K562 (cell line): Measurements from ENCODE around the gene MADCAM1. TPM values are rescaled to one million over a fixed set of nuclear protein-coding genes. Genes with fewer than 3 reads are reported as not detected.

Experiments
- ATAC-seq: fragments of 200-7000 bp; cut with Tn5 transposase; 3 replicates; pipeline ENCODE4 v1.9.1; 2020; ENCODE audit warnings: moderate library complexity
- BruUV-seq: library from RNA; stranded (reverse); fragments of 400-500 nt; replicated peaks from 2 replicates; lab custom pipeline; 2021; lab: Mats Ljungman, UMichigan
- CTCF ChIA-PET: fragments of 300-600 bp; formaldehyde crosslinking; extraction: SDS; loops from one replicate; lab custom pipeline; 2021; ENCODE audit warnings: low intra/inter-chr PET ratio; lab: Yijun Ruan, JAX
- POLR2A ChIA-PET: fragments of 300-600, 350-650 bp; sonication (Branson Sonifier 250); formaldehyde crosslinking; extraction: SDS; loops from one replicate; lab custom pipeline; 2021; ENCODE audit warnings: antibody characterized with exemption, inconsistent platforms; lab: Yijun Ruan, JAX
- DNase-seq, 4 experiments: peaks; one replicate each; pipeline versions ENCODE4 v3.0.0 to v3.0.0-alpha.2; 2011 to 2018; ENCODE audit warnings: low spot score in 3 of 4, mixed read lengths in 3 of 4; ENCODE audit errors: extremely low read depth in 1 of 4
- FAIRE-seq: peaks from 2 replicates; lab custom pipeline; 2011; peaks lifted over from hg19 to GRCh38; lab: Jason Lieb, UNC
- H2AFZ ChIP-seq: 2 replicates; pipeline ENCODE4 v1.6.0; 2011; ENCODE audit warnings: low read depth, low read length, control low read depth, inconsistent platforms
- H3K27ac ChIP-seq: fragments of 200-600 bp; 3 replicates; pipeline ENCODE4 v1.8.0; 2011; ENCODE audit warnings: low read depth, mild to moderate bottlenecking, control low read depth, inconsistent platforms, low read length, moderate library complexity, mixed read lengths; ENCODE audit errors: extremely low read depth
- H3K27me3 ChIP-seq, 2 experiments: fragments of 300-600 bp in 1 of 2; 2 replicates in 1 of 2; 3 replicates in 1 of 2; pipeline versions ENCODE4 v1.6.0 to v1.8.0; 2011; ENCODE audit warnings: inconsistent platforms in 2 of 2, low read length in 2 of 2, mild to moderate bottlenecking in 1 of 2, mixed read lengths in 1 of 2, moderate library complexity in 1 of 2; ENCODE audit not compliant: control insufficient read depth in 2 of 2, insufficient read depth in 2 of 2
- H3K36me3 ChIP-seq: fragments of 300-600 bp; 3 replicates; pipeline ENCODE4 v1.8.0; 2011; ENCODE audit warnings: mild to moderate bottlenecking, low read length, inconsistent platforms; ENCODE audit not compliant: control insufficient read depth, insufficient read depth
- H3K4me1 ChIP-seq, 2 experiments: fragments of 200-600 bp in 1 of 2; replicated peaks in 1 of 2; 2 replicates in 1 of 2; 3 replicates in 1 of 2; pipeline versions ENCODE4 v1.5.1 to v1.8.0; 2011; ENCODE audit warnings: inconsistent platforms in 2 of 2, low read length in 2 of 2, mild to moderate bottlenecking in 1 of 2, mixed read lengths in 1 of 2, moderate library complexity in 1 of 2; ENCODE audit not compliant: control insufficient read depth in 2 of 2, insufficient read depth in 2 of 2
- H3K4me2 ChIP-seq: 2 replicates; pipeline ENCODE4 v1.6.1; 2011; ENCODE audit warnings: low read length, control low read depth, inconsistent platforms, mixed read lengths; ENCODE audit not compliant: insufficient read depth
- H3K4me3 ChIP-seq: fragments of 200-600 bp; sonication (generic), shearing (Covaris generic); 2 replicates; pipeline ENCODE4 v1.5.1; 2016; ENCODE audit warnings: control low read depth, inconsistent platforms
- H3K79me2 ChIP-seq: fragments of 200-600 bp; 3 replicates; pipeline ENCODE4 v1.8.0; 2011; ENCODE audit warnings: low read length, inconsistent platforms; ENCODE audit not compliant: control insufficient read depth, insufficient read depth
- H3K9ac ChIP-seq, 2 experiments: 2 replicates each; pipeline versions ENCODE4 v1.6.0 to v1.6.1; 2011; ENCODE audit warnings: low read depth in 2 of 2, low read length in 2 of 2, control low read depth in 1 of 2, inconsistent platforms in 1 of 2, mild to moderate bottlenecking in 1 of 2, mixed read lengths in 1 of 2; ENCODE audit not compliant: insufficient read depth in 1 of 2
- H3K9me1 ChIP-seq: one replicate; pipeline ENCODE4 v1.6.0; 2011; ENCODE audit warnings: inconsistent platforms, mild to moderate bottlenecking, low read length, moderate library complexity; ENCODE audit not compliant: control insufficient read depth, insufficient read depth
- H3K9me3 ChIP-seq: replicated peaks from 2 replicates; pipeline ENCODE4 v1.5.1; 2011; ENCODE audit warnings: low read depth, low read length, inconsistent platforms; ENCODE audit not compliant: control insufficient read depth, insufficient read depth
- H4K20me1 ChIP-seq: replicated peaks from 2 replicates; pipeline ENCODE4 v1.6.1; 2011; ENCODE audit warnings: low read length, inconsistent platforms, mixed read lengths; ENCODE audit not compliant: control insufficient read depth, insufficient read depth
- E2F4 ChIP-seq: sonication (generic); formaldehyde crosslinking; IDR thresholded peaks from 2 replicates; pipeline ENCODE4 v1.8.0; 2022; ENCODE audit warnings: mild to moderate bottlenecking, low read depth, missing genetic modification reagents
- SAFB2 ChIP-seq: fragments of 200-400 bp; formaldehyde crosslinking; IDR thresholded peaks from 2 replicates; pipeline ENCODE4 v1.6.1; 2018; ENCODE audit warnings: borderline replicate concordance, low read length, low read depth, moderate library complexity; ENCODE audit not compliant: severe bottlenecking
- ZBTB49 ChIP-seq: sonication (generic); formaldehyde crosslinking; IDR thresholded peaks from 2 replicates; pipeline ENCODE4 v1.8.0; 2022; ENCODE audit warnings: missing genetic modification reagents, mild to moderate bottlenecking, borderline replicate concordance
- ZNF764 ChIP-seq: fragments of 250-450 bp; sonication (Bioruptor Pico); IDR thresholded peaks from 2 replicates; pipeline ENCODE4 v1.4.0; 2020; ENCODE audit warnings: low read depth, mild to moderate bottlenecking, moderate library complexity
- WGBS: fragments of 100-300 bp; shearing (Covaris generic); methylation state at CpG from one replicate; pipeline ENCODE4 v1.1.6; 2016; ENCODE audit warnings: low coverage, mixed read lengths; ENCODE audit not compliant: insufficient coverage; ENCODE audit errors: missing lambda C conversion rate; 5-methylcytosine and 5-hydroxymethylcytosine counted together
- in situ Hi-C: fragments of 300-500 bp; cut with MboI; formaldehyde crosslinking; loops from 4 replicates; pipeline ENCODE4 v1.15.0; 2018; ENCODE audit warnings: inconsistent platforms, mixed read lengths
- intact Hi-C: fragments of 100-400 bp; cut with micrococcal nuclease; formaldehyde crosslinking; loops from 2 replicates; pipeline ENCODE4 v1.14.2; 2022
- polyA plus RNA-seq, 8 experiments: library from polyadenylated mRNA; depleted of rRNA in 4 of 8; stranded (reverse) in 5 of 8; unstranded in 3 of 8; fragments of >200 nt; fragmentation: Nextera tagmentation in 2 of 8; fragmentation: Illumina TruSeq in 1 of 8; extraction: Ambion mirVana in 2 of 8; extraction: Trizol in 1 of 8; gene quantifications; 2 replicates each; pipeline versions ENCODE4 v1.2.1 to v1.2.3, GENCODE V29; 2011 to 2014; ENCODE audit warnings: inconsistent platforms in 1 of 8, missing spikeins in 1 of 8
- total RNA-seq, 7 experiments: library from RNA; depleted of rRNA in 6 of 7; stranded (reverse); fragments of >200 nt in 6 of 7; fragmentation: Illumina TruSeq in 2 of 7; extraction: Trizol in 2 of 7; gene quantifications; 2 replicates each; pipeline versions ENCODE4 v1.2.1 to v1.2.3, GENCODE V29; 2011 to 2021; ENCODE audit warnings: low replicate concordance in 1 of 7

Gene MADCAM1
- total and polyA plus RNA-seq, 9 of the 15 experiments (the other 6 are each of a cell fraction or from before 2014, with no cell fraction given): 0.09 to 0.36 (median 0.09) TPM; not detected in 6

DNA sequence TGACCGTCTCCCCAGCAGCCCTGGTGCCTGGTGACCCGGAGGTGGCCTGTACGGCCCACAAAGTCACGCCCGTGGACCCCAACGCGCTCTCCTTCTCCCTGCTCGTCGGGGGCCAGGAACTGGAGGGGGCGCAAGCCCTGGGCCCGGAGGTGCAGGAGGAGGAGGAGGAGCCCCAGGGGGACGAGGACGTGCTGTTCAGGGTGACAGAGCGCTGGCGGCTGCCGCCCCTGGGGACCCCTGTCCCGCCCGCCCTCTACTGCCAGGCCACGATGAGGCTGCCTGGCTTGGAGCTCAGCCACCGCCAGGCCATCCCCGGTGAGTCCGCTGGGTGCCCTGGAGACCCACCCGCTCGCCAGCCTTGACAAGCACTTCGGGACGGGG lies 2.2 kb downstream of the MADCAM1 start:
- H3K9me1 ChIP-seq: no peaks in the 10 kb centered on the region
- intact Hi-C loops (no loop called here), in situ Hi-C loops (no loop called here)
- H3K4me3 ChIP-seq: no peak overlapping the region
- ATAC-seq (no peak), FAIRE-seq (no peak), DNase-seq (no peak)
- H2AFZ ChIP-seq: no peak overlapping the region
- BruUV-seq: no TSS peak
- peaks cover 0 to 45% of the 10 kb centered on the region in 2 experiments; a peak in 3 of 5 replicates for H3K4me1 ChIP-seq
- H3K9ac ChIP-seq: no peak overlapping the region
- no peak overlapping the region for H3K4me2 ChIP-seq
- WGBS: 57% methylated on average over 6 of the region's 26 CpGs
- no peaks in the 10 kb centered on the region for H3K9me3 ChIP-seq
- H3K27me3 ChIP-seq: no peaks in the 10 kb centered on the region
- H3K36me3 ChIP-seq: no peaks in the 10 kb centered on the region
- no peak overlapping the region for H3K27ac ChIP-seq
- ChIA-PET POLR2A (interaction anchor here (0.9 kb wide), 1 partner anchor 9 kb away, joined by 4 read pairs; no protein-coding TSS in a partner anchor), CTCF (no interaction called here)
- no peaks in the 10 kb centered on the region for H3K79me2 ChIP-seq
- TF ChIP-seq ZNF764 (CRISPR knock-in tag): no peak
- no peak for TF ChIP-seq E2F4 (CRISPR knock-in tag)
- no peak for TF ChIP-seq SAFB2
- no peak for TF ChIP-seq ZBTB49
- no peaks in the 10 kb centered on the region for H4K20me1 ChIP-seq
